Measurements from ENCODE around the gene SEZ6L.

DNA sequence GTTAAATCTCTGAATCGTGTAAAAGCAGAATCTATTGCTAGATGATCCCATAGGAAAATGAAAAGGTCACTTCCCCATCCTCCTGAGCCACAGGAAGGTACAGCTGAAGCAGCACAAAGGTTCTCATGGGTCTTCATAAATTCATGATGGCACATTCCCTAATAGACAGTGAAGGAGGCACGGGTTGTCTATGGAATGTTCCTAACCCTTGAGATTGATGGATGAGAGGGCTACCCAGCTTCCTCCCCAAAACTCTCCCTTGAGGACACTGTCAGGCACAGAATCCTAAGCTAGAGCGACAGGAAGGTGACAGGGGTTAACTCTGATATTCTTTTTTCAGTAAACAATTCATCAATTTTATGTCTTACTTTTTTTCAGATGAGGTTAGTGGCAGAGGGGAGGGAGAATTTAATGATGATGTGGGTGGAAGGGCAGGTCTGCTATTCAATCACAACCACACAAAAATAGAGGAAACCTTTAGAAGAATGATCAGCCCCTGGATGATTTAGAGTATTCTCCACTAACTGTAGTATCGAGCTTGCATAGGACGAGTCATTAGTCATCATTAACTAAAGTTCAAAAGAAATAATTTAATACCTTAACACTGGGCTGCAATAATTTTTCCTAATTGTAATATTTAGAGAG lies 33.1 kb downstream of the SEZ6L start:
- TF ChIP-seq ZNF274 (IDR thresholded peaks at IDR 0.05; ENCODE audit: low read depth, low read length) (no peak), YY1 (IDR thresholded peaks at IDR 0.05; ENCODE audit: insufficient read depth, insufficient read length) (no peak)
